ENCODE measurements around the gene KCNQ1. TPM values are rescaled to one million over a fixed set of nuclear protein-coding genes. Genes with fewer than 3 reads are reported as not detected.

The KCNQ1 gene
- total RNA-seq, 1 experiment from 2014 or later: 2.3 TPM

DNA sequence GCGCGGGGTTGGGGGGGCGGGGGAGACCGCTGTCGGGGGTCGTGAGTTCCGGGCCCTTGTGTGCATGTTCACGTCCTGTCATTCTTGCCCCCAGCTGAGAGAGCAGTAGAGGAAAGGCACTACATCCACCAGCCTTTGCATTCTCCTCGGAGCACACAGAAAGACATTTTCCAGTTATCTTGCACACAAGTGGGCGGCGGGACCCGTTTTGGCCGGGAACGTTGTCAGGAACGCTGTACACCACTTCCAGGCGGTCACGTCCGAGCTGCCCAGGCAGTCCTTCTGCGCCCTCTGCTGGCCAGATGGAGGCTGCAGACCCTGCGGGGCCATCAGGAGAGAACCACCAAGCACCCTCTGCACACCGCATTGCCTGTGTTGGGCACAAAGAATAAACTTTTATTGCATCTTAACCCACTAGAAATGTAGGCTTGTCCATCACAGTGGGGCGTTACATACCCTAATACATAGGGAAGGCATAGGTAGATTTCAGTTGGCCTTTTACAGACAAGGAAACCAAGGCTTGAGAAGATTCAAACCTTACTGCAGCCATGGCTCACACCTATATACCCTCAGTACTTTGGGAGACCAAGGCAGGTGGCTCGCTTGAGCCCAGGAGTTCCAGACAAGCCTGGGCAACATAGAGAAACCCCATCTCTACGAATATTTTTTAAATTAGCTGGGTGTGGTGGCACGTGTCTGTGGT, 443.6 kb downstream of the KCNQ1 start:
- Histone ChIP-seq H4K20me1 (ENCODE audit: control insufficient read depth, insufficient read depth, insufficient read length) (no peaks in the 10 kb centered on the region), H3T11ph (ENCODE audit: low read length) (no peak overlapping the region), H2AK5ac (ENCODE audit: insufficient read length, low read length) (no peak overlapping the region), H3K56ac (ENCODE audit: insufficient read length, low read depth, low read length) (no peak overlapping the region), H4K91ac (ENCODE audit: insufficient read length, low read depth, low read length) (no peak overlapping the region), H2BK120ac (ENCODE audit: low read depth, low read length, poor library complexity, severe bottlenecking) (no peak overlapping the region), H3K9ac (ENCODE audit: extremely low read depth, insufficient read length, low read length) (no peak overlapping the region), H3K14ac (ENCODE audit: insufficient read depth, low read length) (no peak overlapping the region), H3K79me2 (ENCODE audit: insufficient read depth, low read length) (no peaks in the 10 kb centered on the region), H2BK20ac (ENCODE audit: low read depth, low read length, poor library complexity, severe bottlenecking) (no peak overlapping the region), H4K8ac (replicated peaks; ENCODE audit: insufficient read length, low read depth, low read length) (no peak overlapping the region), H3K23ac (ENCODE audit: insufficient read length, low read depth, low read length) (no peak overlapping the region), H3K79me1 (ENCODE audit: insufficient read depth, low read depth, low read length, poor library complexity, severe bottlenecking) (no peaks in the 10 kb centered on the region), H2AFZ (ENCODE audit: low read length) (no peak overlapping the region), H3K18ac (ENCODE audit: insufficient read length, low read depth, low read length) (no peak overlapping the region), H2BK12ac (ENCODE audit: insufficient read length, low read depth, low read length) (no peak overlapping the region), H3K4me2 (ENCODE audit: insufficient read depth, insufficient read length, low read length) (no peak overlapping the region), H2BK15ac (ENCODE audit: low read depth, low read length) (no peak overlapping the region), H3K27me3 (ENCODE audit: insufficient read depth, low read length) (no peaks in the 10 kb centered on the region; the same call in 1 of the 2 replicates), H3K9me3 (ENCODE audit: control insufficient read depth, low read depth, low read length) (no peaks in the 10 kb centered on the region), H3K4me1 (ENCODE audit: insufficient read depth, low read length) (no peaks in the 10 kb centered on the region), H3K4ac (ENCODE audit: low read depth, low read length) (no peak overlapping the region), H4K5ac (ENCODE audit: insufficient read length, low read depth, low read length) (no peak overlapping the region), H2BK5ac (ENCODE audit: insufficient read length, low read length) (no peak overlapping the region), H3K27ac (ENCODE audit: insufficient read length, low read depth, low read length) (no peak overlapping the region), H3K23me2 (ENCODE audit: insufficient read length, low read depth, low read length, poor library complexity, severe bottlenecking) (no peaks in the 10 kb centered on the region)
- peak; percentile 97 for TF ChIP-seq CTCF (conservative IDR thresholded peaks at IDR 0.05)
- Mint-ChIP-seq H3K27ac (no peak overlapping the region), H3K4me3 (no peak overlapping the region), H3K9me3 (no peaks in the 10 kb centered on the region), H3K36me3 (ENCODE audit: insufficient read depth in 1 of 3, low read depth in 3 of 3) (no peaks in the 10 kb centered on the region; a peak in 1 of 7 replicates), H3K27me3 (ENCODE audit: low read depth) (peaks cover 52% of the 10 kb centered on the region), H3K4me1 (peaks cover 24 to 26% of the 10 kb centered on the region in 2 experiments)
- no CpG with 5 or more reads among the region's 25 CpGs for WGBS (ENCODE audit: extremely low coverage, insufficient read length, low lambda C conversion rate)
- peak; percentile 90 for DNase-seq

All from H9 (cell line).